ENCODE data around the gene CLTA.

DNA sequence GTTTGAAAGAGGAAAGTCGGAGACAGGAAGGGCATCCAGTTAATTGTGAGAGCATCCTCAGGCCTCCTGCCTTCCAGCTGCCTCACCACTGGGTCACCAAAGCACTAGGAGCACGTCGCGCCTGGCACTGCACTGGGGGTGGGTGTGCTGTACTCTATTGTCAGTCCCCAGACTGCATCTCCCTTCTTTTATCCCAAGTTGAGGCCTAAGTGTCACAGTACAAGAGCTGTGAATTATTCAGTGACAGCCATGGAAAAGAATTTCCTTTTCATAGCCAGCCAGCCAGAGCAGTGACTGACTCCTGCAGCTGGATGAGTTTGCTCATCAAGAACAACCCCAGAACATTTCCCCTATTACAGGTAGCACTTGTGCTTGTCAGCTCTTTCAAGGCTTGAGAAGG lies 16.3 kb downstream of the CLTA start:
- TF ChIP-seq POLR2A (IDR thresholded peaks at IDR 0.05; ENCODE audit: low read length) (no peak), MAX (IDR thresholded peaks at IDR 0.05) (no peak)
- TF ChIP-seq, protein P1, sequence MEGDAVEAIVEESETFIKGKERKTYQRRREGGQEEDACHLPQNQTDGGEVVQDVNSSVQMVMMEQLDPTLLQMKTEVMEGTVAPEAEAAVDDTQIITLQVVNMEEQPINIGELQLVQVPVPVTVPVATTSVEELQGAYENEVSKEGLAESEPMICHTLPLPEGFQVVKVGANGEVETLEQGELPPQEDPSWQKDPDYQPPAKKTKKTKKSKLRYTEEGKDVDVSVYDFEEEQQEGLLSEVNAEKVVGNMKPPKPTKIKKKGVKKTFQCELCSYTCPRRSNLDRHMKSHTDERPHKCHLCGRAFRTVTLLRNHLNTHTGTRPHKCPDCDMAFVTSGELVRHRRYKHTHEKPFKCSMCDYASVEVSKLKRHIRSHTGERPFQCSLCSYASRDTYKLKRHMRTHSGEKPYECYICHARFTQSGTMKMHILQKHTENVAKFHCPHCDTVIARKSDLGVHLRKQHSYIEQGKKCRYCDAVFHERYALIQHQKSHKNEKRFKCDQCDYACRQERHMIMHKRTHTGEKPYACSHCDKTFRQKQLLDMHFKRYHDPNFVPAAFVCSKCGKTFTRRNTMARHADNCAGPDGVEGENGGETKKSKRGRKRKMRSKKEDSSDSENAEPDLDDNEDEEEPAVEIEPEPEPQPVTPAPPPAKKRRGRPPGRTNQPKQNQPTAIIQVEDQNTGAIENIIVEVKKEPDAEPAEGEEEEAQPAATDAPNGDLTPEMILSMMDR (IDR thresholded peaks at IDR 0.05): no peak

Data from A549 (cell line).